ENCODE results near the gene SLC44A3.

- no peak for TF ChIP-seq CTCF (IDR thresholded peaks at IDR 0.05 in 8 of 11, conservative IDR thresholded peaks at IDR 0.05 in 3 of 11)
- TF ChIP-seq POLR2AphosphoS5 (IDR thresholded peaks at IDR 0.05): no peak
- TF ChIP-seq POLR2A (IDR thresholded peaks at IDR 0.05): no peak
Measured at GRCh38 chr1:94804442-94804837, 15.7 kb upstream of the SLC44A3 start.

All from spleen (tissue), 7 donors.